ENCODE data around the gene SLC11A2.

Gene SLC11A2

DNA sequence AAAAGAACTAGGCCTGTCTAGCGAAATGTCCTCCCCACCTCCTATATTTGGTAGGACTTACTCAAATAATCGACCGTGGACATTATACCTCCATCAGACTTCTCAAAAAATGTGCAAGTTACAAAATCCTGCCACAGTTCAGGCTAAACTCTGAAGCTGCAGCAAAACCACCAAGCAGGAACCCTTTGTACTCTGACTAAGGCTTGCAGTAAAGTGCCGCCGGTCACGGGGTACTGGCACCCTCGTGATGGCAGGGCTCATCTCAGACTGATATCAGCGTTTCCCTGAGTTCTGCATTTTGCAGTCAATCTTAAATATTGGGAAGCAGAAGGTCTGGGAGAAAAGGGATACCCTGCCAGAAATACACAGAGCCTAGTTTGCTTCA, 17.1 kb downstream of the SLC11A2 start:
- no peak for DNase-seq (ENCODE audit: low read depth)
- no peak overlapping the region for H3K4me3 ChIP-seq (ENCODE audit: low read depth, low read length)
- no peak for TF ChIP-seq CTCF (IDR thresholded peaks at IDR 0.05; ENCODE audit: low read depth, low read length, missing control alignments)

DNA sequence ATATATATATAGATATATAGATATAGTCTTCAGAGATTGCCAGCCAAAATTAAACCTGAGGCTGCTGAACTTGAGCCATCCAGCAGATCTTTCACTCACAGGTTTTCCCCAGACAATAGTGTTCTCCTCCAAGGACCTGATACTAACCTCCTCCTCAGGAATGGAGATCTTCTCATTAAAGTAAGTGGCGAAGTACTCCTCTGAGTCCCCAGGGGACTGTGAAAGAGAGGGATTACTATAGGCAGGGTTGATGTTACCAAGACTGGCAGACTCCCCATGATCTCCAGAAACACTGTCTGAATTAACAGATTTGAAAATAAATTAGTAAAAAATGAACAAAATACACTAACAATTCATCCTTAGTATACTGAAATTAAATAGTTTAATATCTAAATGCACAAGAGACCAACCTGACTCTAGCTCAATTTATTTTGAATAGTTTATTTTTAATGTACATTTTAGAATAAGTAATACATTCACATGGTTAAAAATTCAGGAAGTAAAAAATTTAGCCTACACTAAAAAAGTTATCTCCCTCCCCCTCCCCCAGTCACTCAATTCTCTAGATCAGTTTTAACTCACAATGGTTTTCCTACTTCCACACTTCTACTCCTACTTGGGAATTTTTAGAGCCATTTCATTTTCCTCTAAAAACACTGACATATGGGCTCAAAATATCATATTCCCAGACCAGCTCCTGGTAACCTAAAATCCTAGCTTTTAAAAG, 17.7 kb downstream of the SLC11A2 start:
- no peak for TF ChIP-seq CTCF (IDR thresholded peaks at IDR 0.05; ENCODE audit: low read depth, low read length, missing control alignments)
- H3K4me3 ChIP-seq (ENCODE audit: low read depth, low read length): no peak overlapping the region
- DNase-seq (ENCODE audit: low read depth): no peak

DNA sequence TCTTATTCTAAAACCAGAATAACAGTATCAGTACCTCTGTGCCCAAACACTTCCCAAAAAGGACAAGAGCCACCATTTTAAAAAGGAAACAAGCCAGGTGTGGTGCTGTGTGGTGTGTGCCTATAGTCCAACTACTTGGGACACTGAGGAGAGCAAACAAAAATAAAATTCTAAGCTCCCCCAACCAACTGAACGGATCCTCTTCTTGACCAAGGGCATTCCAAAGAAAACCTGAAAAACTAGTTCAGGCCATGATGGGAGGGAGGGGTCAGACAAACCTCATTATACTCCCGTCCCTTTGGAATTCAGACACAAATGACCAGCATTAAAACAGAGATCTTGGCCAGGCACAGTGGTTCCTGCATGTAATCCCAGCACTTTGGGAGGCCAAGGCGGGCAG, 20.5 kb downstream of the SLC11A2 start:
- DNase-seq (ENCODE audit: low read depth): no peak
- TF ChIP-seq CTCF (IDR thresholded peaks at IDR 0.05; ENCODE audit: low read depth, low read length, missing control alignments): no peak
- H3K4me3 ChIP-seq (ENCODE audit: low read depth, low read length): no peak overlapping the region

DNA sequence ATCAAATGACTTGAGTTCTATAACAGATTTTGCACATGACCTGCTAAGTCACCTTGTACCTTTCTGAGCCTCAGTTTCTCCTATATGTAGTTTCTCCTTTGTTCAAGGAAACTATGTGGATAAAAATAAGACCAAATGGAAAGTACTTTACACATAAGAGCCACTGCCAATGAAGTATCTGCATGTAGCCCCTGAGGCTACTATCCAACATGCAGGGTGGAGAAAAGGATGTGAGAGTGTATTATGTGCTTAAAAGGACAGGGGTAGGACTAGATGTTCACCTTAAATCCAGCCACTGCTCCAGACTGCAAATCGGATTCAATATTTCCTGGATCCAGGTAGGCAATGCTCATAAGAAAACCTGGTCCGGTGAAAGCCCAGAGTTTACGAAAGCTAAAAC, 21.2 kb downstream of the SLC11A2 start:
- no peak overlapping the region for H3K4me3 ChIP-seq (ENCODE audit: low read depth, low read length)
- TF ChIP-seq CTCF (IDR thresholded peaks at IDR 0.05; ENCODE audit: low read depth, low read length, missing control alignments): no peak

GRCh38 chr12:51004504-51004903, 21.7 kb downstream of the SLC11A2 start:
- H3K4me3 ChIP-seq (ENCODE audit: low read depth, low read length): no peak overlapping the region
- TF ChIP-seq CTCF (IDR thresholded peaks at IDR 0.05; ENCODE audit: low read depth, low read length, missing control alignments): no peak
- no peak for DNase-seq (ENCODE audit: low read depth)

More for the DNA sequence above, 21.2 kb downstream of the SLC11A2 start:
- DNase-seq (ENCODE audit: low read depth): no peak

DNA sequence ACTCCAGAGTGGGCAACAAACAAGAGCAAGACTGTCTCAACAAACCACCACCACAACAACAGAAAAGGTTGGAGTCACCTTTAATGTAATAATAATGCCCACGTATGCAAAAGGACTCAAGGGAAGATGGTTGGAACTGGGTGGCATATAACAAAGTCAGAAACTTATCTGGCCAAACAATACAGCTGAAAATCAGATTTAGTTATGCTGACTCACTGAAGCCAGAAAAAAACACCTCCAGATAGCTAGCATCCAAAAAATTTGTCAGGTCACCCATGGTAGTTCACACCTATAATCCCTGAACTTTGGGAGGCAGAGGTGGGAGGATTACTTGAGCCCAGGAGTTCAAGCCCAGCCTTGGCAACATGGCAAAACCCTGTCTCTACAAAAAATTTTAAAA, 24.4 kb downstream of the SLC11A2 start:
- DNase-seq (ENCODE audit: low read depth): no peak
- no peak overlapping the region for H3K4me3 ChIP-seq (ENCODE audit: low read depth, low read length)
- TF ChIP-seq CTCF (IDR thresholded peaks at IDR 0.05; ENCODE audit: low read depth, low read length, missing control alignments): no peak

DNA sequence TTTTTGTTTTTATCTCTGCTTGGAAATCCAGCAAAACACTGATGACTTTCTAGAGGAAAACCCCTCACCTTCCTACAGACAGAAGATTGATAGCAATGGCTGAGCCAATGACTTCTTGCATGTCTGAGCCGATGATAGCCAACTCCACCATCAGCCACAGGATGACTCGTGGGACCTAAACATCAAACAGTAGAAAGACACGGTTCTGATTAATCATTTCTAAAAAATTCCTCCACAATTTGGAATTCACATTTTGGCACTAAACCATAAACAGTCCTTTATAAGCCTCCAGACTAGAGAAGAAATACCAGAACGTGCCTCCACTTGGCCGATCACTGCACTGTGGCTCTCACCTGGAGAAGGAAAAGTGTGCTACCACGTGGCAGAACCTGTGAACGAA, 25.9 kb downstream of the SLC11A2 start:
- DNase-seq (ENCODE audit: low read depth): no peak
- H3K4me3 ChIP-seq (ENCODE audit: low read depth, low read length): no peak overlapping the region
- TF ChIP-seq CTCF (IDR thresholded peaks at IDR 0.05; ENCODE audit: low read depth, low read length, missing control alignments): no peak
